ENCODE results near the gene ADAMTSL4.

ADAMTSL4 gene

GRCh38 chr1:150515328-150516049, 33.7 kb upstream of the ADAMTSL4 start, which contains the start of gene FALEC:
Gene FALEC (plus strand): TSS chr1:150515752.
- H3K27ac ChIP-seq (ENCODE audit: low read length) = no peak within 1 kb of the TSS
- no peaks in the 10 kb centered on the region for H3K9me3 ChIP-seq (ENCODE audit: insufficient read depth, low read depth, low read length)

GRCh38 chr1:150516050-150516591, 33.1 kb upstream of the ADAMTSL4 start:
- H3K9me3 ChIP-seq (ENCODE audit: insufficient read depth, low read depth, low read length) = no peaks in the 10 kb centered on the region
- no peak overlapping the region for H3K27ac ChIP-seq (ENCODE audit: low read length)

More at GRCh38 chr1:150515328-150516049, 33.7 kb upstream of the ADAMTSL4 start, which contains the start of gene FALEC:
- peaks cover 3% of the 10 kb centered on the region; the same call in 1 of the 2 replicates for H3K27me3 ChIP-seq (ENCODE audit: insufficient read depth, low read length)
- H3K9ac ChIP-seq (ENCODE audit: low read depth, low read length) = peak within 1 kb of the TSS; percentile 82
- H3K4me1 ChIP-seq (ENCODE audit: insufficient read depth, low read length) = peaks cover 5% of the 10 kb centered on the region; the same call in 1 of the 2 replicates
- H3K4me3 ChIP-seq (ENCODE audit: low read length) = peak within 1 kb of the TSS; percentile 84
- H3K36me3 ChIP-seq (ENCODE audit: insufficient read depth, low read depth, low read length) = no peaks in the 10 kb centered on the region

GRCh38 chr1:150516616-150517015, 32.6 kb upstream of the ADAMTSL4 start:
- no peaks in the 10 kb centered on the region for H3K36me3 ChIP-seq (ENCODE audit: insufficient read depth, low read depth, low read length)
- peaks cover 5% of the 10 kb centered on the region; the same call in 1 of the 2 replicates for H3K4me1 ChIP-seq (ENCODE audit: insufficient read depth, low read length)
- peaks cover 3% of the 10 kb centered on the region; the same call in 1 of the 2 replicates for H3K27me3 ChIP-seq (ENCODE audit: insufficient read depth, low read length)
- no peaks in the 10 kb centered on the region for H3K9me3 ChIP-seq (ENCODE audit: insufficient read depth, low read depth, low read length)
- no peak overlapping the region for H3K27ac ChIP-seq (ENCODE audit: low read length)
- H3K4me3 ChIP-seq (ENCODE audit: low read length) = peak overlapping the region; percentile 84
- peak overlapping the region; percentile 43; the same call in 1 of the 2 replicates for H3K9ac ChIP-seq (ENCODE audit: low read depth, low read length)

More at GRCh38 chr1:150516050-150516591, 33.1 kb upstream of the ADAMTSL4 start:
- peaks cover 5% of the 10 kb centered on the region; the same call in 1 of the 2 replicates for H3K4me1 ChIP-seq (ENCODE audit: insufficient read depth, low read length)
- H3K9ac ChIP-seq (ENCODE audit: low read depth, low read length) = peak overlapping the region; percentile 43; the same call in 1 of the 2 replicates
- peaks cover 3% of the 10 kb centered on the region; the same call in 1 of the 2 replicates for H3K27me3 ChIP-seq (ENCODE audit: insufficient read depth, low read length)
- H3K36me3 ChIP-seq (ENCODE audit: insufficient read depth, low read depth, low read length) = no peaks in the 10 kb centered on the region
- H3K4me3 ChIP-seq (ENCODE audit: low read length) = peak overlapping the region; percentile 84

- Histone ChIP-seq H3K9ac (ENCODE audit: low read depth, low read length) (no peak overlapping the region), H3K27ac (ENCODE audit: low read length) (no peak overlapping the region), H3K4me3 (ENCODE audit: low read length) (no peak overlapping the region), H3K36me3 (ENCODE audit: insufficient read depth, low read depth, low read length) (no peaks in the 10 kb centered on the region), H3K27me3 (ENCODE audit: insufficient read depth, low read length) (no peaks in the 10 kb centered on the region), H3K9me3 (ENCODE audit: insufficient read depth, low read depth, low read length) (no peaks in the 10 kb centered on the region), H3K4me1 (ENCODE audit: insufficient read depth, low read length) (peaks cover 4% of the 10 kb centered on the region; the same call in 1 of the 2 replicates)
Observed at GRCh38 chr1:150521196-150521968, 27.8 kb upstream of the ADAMTSL4 start.

GRCh38 chr1:150525348-150525747, 23.9 kb upstream of the ADAMTSL4 start:
- Histone ChIP-seq H3K27me3 (ENCODE audit: insufficient read depth, low read length) (no peaks in the 10 kb centered on the region), H3K9ac (ENCODE audit: low read depth, low read length) (no peak overlapping the region), H3K4me1 (ENCODE audit: insufficient read depth, low read length) (no peaks in the 10 kb centered on the region), H3K36me3 (ENCODE audit: insufficient read depth, low read depth, low read length) (no peaks in the 10 kb centered on the region), H3K9me3 (ENCODE audit: insufficient read depth, low read depth, low read length) (no peaks in the 10 kb centered on the region), H3K27ac (ENCODE audit: low read length) (no peak overlapping the region), H3K4me3 (ENCODE audit: low read length) (no peak overlapping the region)

- H3K9me3 ChIP-seq (ENCODE audit: insufficient read depth, low read depth, low read length) = no peaks in the 10 kb centered on the region
- no peaks in the 10 kb centered on the region for H3K4me1 ChIP-seq (ENCODE audit: insufficient read depth, low read length)
- no peak overlapping the region for H3K4me3 ChIP-seq (ENCODE audit: low read length)
- H3K27me3 ChIP-seq (ENCODE audit: insufficient read depth, low read length) = no peaks in the 10 kb centered on the region
- no peaks in the 10 kb centered on the region for H3K36me3 ChIP-seq (ENCODE audit: insufficient read depth, low read depth, low read length)
- H3K9ac ChIP-seq (ENCODE audit: low read depth, low read length) = no peak overlapping the region
- no peak overlapping the region for H3K27ac ChIP-seq (ENCODE audit: low read length)
Observed at GRCh38 chr1:150528196-150528595, 21.0 kb upstream of the ADAMTSL4 start.

GRCh38 chr1:150529017-150529416, 20.2 kb upstream of the ADAMTSL4 start:
- no peaks in the 10 kb centered on the region for H3K4me1 ChIP-seq (ENCODE audit: insufficient read depth, low read length)
- H3K9ac ChIP-seq (ENCODE audit: low read depth, low read length) = no peak overlapping the region
- no peaks in the 10 kb centered on the region for H3K27me3 ChIP-seq (ENCODE audit: insufficient read depth, low read length)
- no peak overlapping the region for H3K4me3 ChIP-seq (ENCODE audit: low read length)
- H3K36me3 ChIP-seq (ENCODE audit: insufficient read depth, low read depth, low read length) = no peaks in the 10 kb centered on the region
- H3K9me3 ChIP-seq (ENCODE audit: insufficient read depth, low read depth, low read length) = no peaks in the 10 kb centered on the region
- H3K27ac ChIP-seq (ENCODE audit: low read length) = no peak overlapping the region

- H3K9ac ChIP-seq (ENCODE audit: low read depth, low read length) = no peak overlapping the region
- no peaks in the 10 kb centered on the region for H3K36me3 ChIP-seq (ENCODE audit: insufficient read depth, low read depth, low read length)
- no peaks in the 10 kb centered on the region for H3K9me3 ChIP-seq (ENCODE audit: insufficient read depth, low read depth, low read length)
- H3K4me3 ChIP-seq (ENCODE audit: low read length) = no peak overlapping the region
- no peaks in the 10 kb centered on the region for H3K27me3 ChIP-seq (ENCODE audit: insufficient read depth, low read length)
- H3K27ac ChIP-seq (ENCODE audit: low read length) = no peak overlapping the region
- no peaks in the 10 kb centered on the region; the same call in 1 of the 2 replicates for H3K4me1 ChIP-seq (ENCODE audit: insufficient read depth, low read length)
Observed at GRCh38 chr1:150530491-150531159, 18.6 kb upstream of the ADAMTSL4 start.

GRCh38 chr1:150532860-150533259, 16.3 kb upstream of the ADAMTSL4 start:
- H3K36me3 ChIP-seq (ENCODE audit: insufficient read depth, low read depth, low read length) = no peaks in the 10 kb centered on the region
- no peaks in the 10 kb centered on the region for H3K27me3 ChIP-seq (ENCODE audit: insufficient read depth, low read length)
- no peak overlapping the region for H3K9ac ChIP-seq (ENCODE audit: low read depth, low read length)
- H3K9me3 ChIP-seq (ENCODE audit: insufficient read depth, low read depth, low read length) = no peaks in the 10 kb centered on the region
- H3K4me3 ChIP-seq (ENCODE audit: low read length) = no peak overlapping the region
- H3K27ac ChIP-seq (ENCODE audit: low read length) = no peak overlapping the region
- H3K4me1 ChIP-seq (ENCODE audit: insufficient read depth, low read length) = peaks cover 5% of the 10 kb centered on the region; the same call in 1 of the 2 replicates

- Histone ChIP-seq H3K9me3 (ENCODE audit: insufficient read depth, low read depth, low read length) (no peaks in the 10 kb centered on the region), H3K4me3 (ENCODE audit: low read length) (no peak overlapping the region), H3K36me3 (ENCODE audit: insufficient read depth, low read depth, low read length) (no peaks in the 10 kb centered on the region), H3K27me3 (ENCODE audit: insufficient read depth, low read length) (no peaks in the 10 kb centered on the region), H3K27ac (ENCODE audit: low read length) (no peak overlapping the region), H3K4me1 (ENCODE audit: insufficient read depth, low read length) (peaks cover 5% of the 10 kb centered on the region), H3K9ac (ENCODE audit: low read depth, low read length) (no peak overlapping the region)
Observed at GRCh38 chr1:150534002-150534401, 15.2 kb upstream of the ADAMTSL4 start.
